Parathyroid adenoma (tissue), 2 donors: Measurements from ENCODE around the gene SLC35E4.

Experiments
- H2AFZ ChIP-seq: fragments of 300-600 bp; sonication (generic); one replicate; pipeline ENCODE4 v1.7.0; 2017; ENCODE audit warnings: antibody characterized with exemption, mild to moderate bottlenecking
- H3K27ac ChIP-seq: fragments of 300-600 bp; sonication (generic); one replicate; pipeline ENCODE4 v1.7.0; 2017
- H3K27me3 ChIP-seq: fragments of 300-600 bp; sonication (generic); one replicate; pipeline ENCODE4 v1.7.0; 2017; ENCODE audit warnings: low read length; ENCODE audit not compliant: control insufficient read depth, insufficient read depth
- H3K36me3 ChIP-seq: fragments of 300-600 bp; sonication (generic); one replicate; pipeline ENCODE4 v1.7.0; 2017; ENCODE audit warnings: low read length; ENCODE audit not compliant: control insufficient read depth, insufficient read depth
- H3K4me1 ChIP-seq: fragments of 300-600 bp; sonication (generic); one replicate; pipeline ENCODE4 v1.7.0; 2017; ENCODE audit warnings: control low read depth
- H3K4me2 ChIP-seq: fragments of 300-600 bp; sonication (generic); one replicate; pipeline ENCODE4 v1.7.0; 2017; ENCODE audit warnings: low read length
- H3K4me3 ChIP-seq: fragments of 300-600 bp; sonication (generic); one replicate; pipeline ENCODE4 v1.7.0; 2017; ENCODE audit warnings: low read depth, low read length
- H3K79me2 ChIP-seq: fragments of 300-600 bp; sonication (generic); one replicate; pipeline ENCODE4 v1.7.0; 2017; ENCODE audit warnings: control low read depth
- H3K9ac ChIP-seq: fragments of 300-600 bp; sonication (generic); one replicate; pipeline ENCODE4 v1.7.0; 2017; ENCODE audit warnings: mild to moderate bottlenecking
- H3K9me3 ChIP-seq: fragments of 300-600 bp; sonication (generic); one replicate; pipeline ENCODE4 v1.7.0; 2017; ENCODE audit warnings: low read length; ENCODE audit not compliant: control insufficient read depth
- TF ChIP-seq, protein P1 (sequence below): fragments of 300-600 bp; sonication (generic); IDR thresholded peaks from one replicate; pipeline ENCODE4 v1.7.0; 2017; ENCODE audit warnings: antibody characterized with exemption, mild to moderate bottlenecking
- donor health status: primary hyperparathyroidism.

SLC35E4 gene

DNA sequence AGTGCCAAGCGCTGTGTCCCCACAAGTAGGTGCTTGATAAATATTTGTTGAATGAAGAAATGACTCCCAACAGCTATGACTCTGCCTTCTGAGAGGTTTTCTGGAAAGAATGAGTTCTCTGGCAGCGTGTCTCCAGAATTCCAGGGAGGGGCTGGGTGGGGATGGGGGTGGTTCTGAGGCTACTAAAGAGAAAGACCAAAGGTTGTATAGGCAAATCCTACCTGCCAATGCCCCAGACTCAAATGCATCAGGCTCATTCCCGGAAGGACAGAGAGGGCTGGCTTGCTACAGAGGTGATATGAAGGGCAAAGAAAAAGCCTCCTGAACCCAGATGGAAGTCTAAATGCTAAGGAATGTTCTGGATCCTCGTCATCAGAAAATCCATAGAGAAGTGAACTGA, 30.2 kb downstream of the SLC35E4 start:
- H3K9ac ChIP-seq: no peak overlapping the region
- TF ChIP-seq, protein P1, sequence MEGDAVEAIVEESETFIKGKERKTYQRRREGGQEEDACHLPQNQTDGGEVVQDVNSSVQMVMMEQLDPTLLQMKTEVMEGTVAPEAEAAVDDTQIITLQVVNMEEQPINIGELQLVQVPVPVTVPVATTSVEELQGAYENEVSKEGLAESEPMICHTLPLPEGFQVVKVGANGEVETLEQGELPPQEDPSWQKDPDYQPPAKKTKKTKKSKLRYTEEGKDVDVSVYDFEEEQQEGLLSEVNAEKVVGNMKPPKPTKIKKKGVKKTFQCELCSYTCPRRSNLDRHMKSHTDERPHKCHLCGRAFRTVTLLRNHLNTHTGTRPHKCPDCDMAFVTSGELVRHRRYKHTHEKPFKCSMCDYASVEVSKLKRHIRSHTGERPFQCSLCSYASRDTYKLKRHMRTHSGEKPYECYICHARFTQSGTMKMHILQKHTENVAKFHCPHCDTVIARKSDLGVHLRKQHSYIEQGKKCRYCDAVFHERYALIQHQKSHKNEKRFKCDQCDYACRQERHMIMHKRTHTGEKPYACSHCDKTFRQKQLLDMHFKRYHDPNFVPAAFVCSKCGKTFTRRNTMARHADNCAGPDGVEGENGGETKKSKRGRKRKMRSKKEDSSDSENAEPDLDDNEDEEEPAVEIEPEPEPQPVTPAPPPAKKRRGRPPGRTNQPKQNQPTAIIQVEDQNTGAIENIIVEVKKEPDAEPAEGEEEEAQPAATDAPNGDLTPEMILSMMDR: no peak
- no peak overlapping the region for H2AFZ ChIP-seq
- H3K9me3 ChIP-seq: no peaks in the 10 kb centered on the region
- H3K27me3 ChIP-seq: no peaks in the 10 kb centered on the region
- no peak overlapping the region for H3K4me3 ChIP-seq
- H3K4me2 ChIP-seq: no peak overlapping the region
- H3K79me2 ChIP-seq: no peaks in the 10 kb centered on the region
- no peaks in the 10 kb centered on the region for H3K36me3 ChIP-seq
- H3K4me1 ChIP-seq: peaks cover 2% of the 10 kb centered on the region
- no peak overlapping the region for H3K27ac ChIP-seq

DNA sequence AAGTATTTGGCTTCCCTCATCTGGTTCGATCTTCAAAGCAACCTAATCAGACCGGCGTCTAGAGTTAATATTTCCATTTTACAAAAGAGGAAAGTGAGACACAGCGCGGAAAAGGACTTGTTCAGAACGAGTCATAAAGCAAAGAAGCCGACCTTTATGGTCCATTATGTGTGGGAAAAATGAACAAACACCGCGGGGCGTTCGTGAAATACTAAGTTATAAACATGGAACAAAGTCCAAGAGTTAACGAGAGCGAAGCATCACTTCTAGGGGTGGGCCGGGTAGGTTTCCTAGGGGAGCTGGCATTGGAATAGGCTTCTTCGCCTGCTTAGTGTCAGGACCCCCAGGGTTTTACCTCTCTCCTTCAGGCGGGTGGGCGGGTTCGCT, 31.5 kb downstream of the SLC35E4 start:
- H2AFZ ChIP-seq: peak overlapping the region; percentile 95
- TF ChIP-seq, protein P1: no peak
- peaks cover 2% of the 10 kb centered on the region for H3K4me1 ChIP-seq
- H3K9ac ChIP-seq: no peak overlapping the region
- no peaks in the 10 kb centered on the region for H3K36me3 ChIP-seq
- no peaks in the 10 kb centered on the region for H3K27me3 ChIP-seq
- H3K4me3 ChIP-seq: peak overlapping the region; percentile 75
- no peaks in the 10 kb centered on the region for H3K9me3 ChIP-seq
- H3K4me2 ChIP-seq: peak overlapping the region; percentile 76
- H3K79me2 ChIP-seq: no peaks in the 10 kb centered on the region
- peak overlapping the region; percentile 11 for H3K27ac ChIP-seq

DNA sequence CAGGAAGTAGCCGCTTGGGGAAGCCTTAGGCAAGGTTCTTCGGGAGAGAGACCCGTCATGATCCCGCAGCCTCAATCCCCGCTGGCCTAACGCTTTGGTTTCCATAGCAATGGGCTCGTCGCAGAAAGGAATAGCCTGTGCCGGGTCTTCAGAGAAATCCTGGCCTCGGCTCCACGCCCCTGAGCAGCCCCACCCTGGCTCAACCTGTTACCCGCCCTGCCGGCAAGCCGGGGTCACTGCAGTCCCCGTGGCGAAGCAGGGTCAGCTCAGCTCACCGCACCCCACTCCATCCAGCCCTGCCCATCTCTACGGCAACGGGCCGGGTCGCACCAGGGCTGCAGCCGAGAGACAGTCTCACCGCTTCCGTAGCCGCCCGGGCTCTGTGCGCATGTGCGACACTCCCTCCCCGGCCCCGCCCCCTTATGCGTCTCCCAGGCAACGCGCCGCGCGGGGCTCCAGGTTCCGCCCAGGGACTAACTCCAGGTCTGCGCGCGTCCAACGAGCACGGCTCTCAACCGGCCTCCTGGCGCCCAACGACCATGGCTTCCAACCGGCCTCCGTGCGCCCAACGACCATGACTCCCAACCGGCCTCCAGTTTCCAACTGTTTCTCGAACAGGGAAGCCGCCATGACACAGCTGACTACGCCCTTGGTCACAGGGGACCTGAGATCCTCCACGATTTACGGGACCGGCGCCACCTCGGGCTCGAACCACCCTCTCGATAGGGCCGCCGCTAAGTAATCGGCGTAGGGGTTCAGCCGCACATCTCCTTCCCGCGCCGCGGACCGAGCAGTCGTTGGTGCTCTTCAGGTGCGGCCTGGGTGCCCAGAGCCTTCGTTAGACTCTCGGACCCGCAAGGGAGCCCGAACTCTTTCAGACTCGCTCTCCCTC, 32.2 kb downstream of the SLC35E4 start, which contains the start of gene DUSP18:
TSS of gene DUSP18 (minus strand) at position 382 of the 892 bp plus-strand sequence. CDS start 3,872 bp downstream, outside the sequence.
- Histone ChIP-seq H3K4me1 (peaks cover 2% of the 10 kb centered on the region), H3K79me2 (no peaks in the 10 kb centered on the region), H3K27ac (peak within 1 kb of the TSS; percentile 39), H3K36me3 (no peaks in the 10 kb centered on the region), H3K4me2 (peak within 1 kb of the TSS; percentile 76), H3K9me3 (no peaks in the 10 kb centered on the region), H3K27me3 (no peaks in the 10 kb centered on the region), H2AFZ (peak within 1 kb of the TSS; percentile 95), H3K4me3 (peak within 1 kb of the TSS; percentile 75), H3K9ac (no peak within 1 kb of the TSS)
- TF ChIP-seq, protein P1: peak; percentile 29

- no peaks in the 10 kb centered on the region for H3K36me3 ChIP-seq
- H3K27me3 ChIP-seq: no peaks in the 10 kb centered on the region
- peak overlapping the region; percentile 95 for H2AFZ ChIP-seq
- peak overlapping the region; percentile 76 for H3K4me2 ChIP-seq
- H3K27ac ChIP-seq: no peak overlapping the region
- TF ChIP-seq, protein P1: no peak
- H3K79me2 ChIP-seq: no peaks in the 10 kb centered on the region
- peak overlapping the region; percentile 75 for H3K4me3 ChIP-seq
- peaks cover 2% of the 10 kb centered on the region for H3K4me1 ChIP-seq
- no peaks in the 10 kb centered on the region for H3K9me3 ChIP-seq
- no peak overlapping the region for H3K9ac ChIP-seq
These were observed 32.8 kb downstream of the SLC35E4 start for GRCh38 chr22:30668386-30668710.

GRCh38 chr22:30671071-30671470, 35.5 kb downstream of the SLC35E4 start:
- H3K4me3 ChIP-seq: no peak overlapping the region
- H3K27me3 ChIP-seq: no peaks in the 10 kb centered on the region
- H3K4me1 ChIP-seq: peaks cover 2% of the 10 kb centered on the region
- no peak overlapping the region for H3K4me2 ChIP-seq
- no peaks in the 10 kb centered on the region for H3K36me3 ChIP-seq
- H3K9ac ChIP-seq: no peak overlapping the region
- H2AFZ ChIP-seq: no peak overlapping the region
- TF ChIP-seq, protein P1: no peak
- H3K9me3 ChIP-seq: no peaks in the 10 kb centered on the region
- H3K27ac ChIP-seq: no peak overlapping the region
- H3K79me2 ChIP-seq: no peaks in the 10 kb centered on the region
